Mesendoderm (in vitro differentiated cells): ENCODE measurements around the gene TMCO1.
"Not testable (repeated sequence)": the region's sequence is repeated elsewhere in the genome, so short reads cannot be mapped to it uniquely, and the experiment has no call there.

ENCODE experiments used
- DNase-seq: peaks from one replicate; pipeline ENCODE4 v3.0.0; 2013
- H2AK5ac ChIP-seq: 2 replicates; pipeline ENCODE4 v1.6.1; 2013; ENCODE audit warnings: low read length, inconsistent platforms
- H2BK120ac ChIP-seq: 2 replicates; pipeline ENCODE4 v1.6.1; 2013; ENCODE audit warnings: low read depth, mild to moderate bottlenecking, low read length, moderate library complexity, mixed read lengths
- H2BK15ac ChIP-seq: replicated peaks from 2 replicates; pipeline ENCODE4 v1.6.1; 2013; ENCODE audit warnings: low read depth, mild to moderate bottlenecking, moderate library complexity
- H2BK5ac ChIP-seq: 2 replicates; pipeline ENCODE4 v1.6.1; 2013; ENCODE audit warnings: low read length, inconsistent platforms
- H3K18ac ChIP-seq: 2 replicates; pipeline ENCODE4 v1.6.1; 2013; ENCODE audit warnings: mild to moderate bottlenecking, low read length, mixed read lengths
- H3K23ac ChIP-seq: one replicate; pipeline ENCODE4 v1.6.1; 2013; ENCODE audit warnings: low read length
- H3K27ac ChIP-seq: 2 replicates; pipeline ENCODE4 v1.5.1; 2013; ENCODE audit warnings: low read depth, mild to moderate bottlenecking, inconsistent platforms, low read length, moderate library complexity
- H3K27me3 ChIP-seq: 2 replicates; pipeline ENCODE4 v1.6.1; 2013; ENCODE audit warnings: low read length, control low read depth, mild to moderate bottlenecking, inconsistent platforms; ENCODE audit not compliant: insufficient read depth, poor library complexity
- H3K36me3 ChIP-seq: 2 replicates; pipeline ENCODE4 v1.6.1; 2013; ENCODE audit warnings: low read length, inconsistent platforms; ENCODE audit not compliant: control insufficient read depth, insufficient read depth
- H3K4ac ChIP-seq: one replicate; pipeline ENCODE4 v1.6.1; 2013; ENCODE audit warnings: low read depth, mild to moderate bottlenecking, low read length, moderate library complexity
- H3K4me1 ChIP-seq: 2 replicates; pipeline ENCODE4 v1.6.1; 2013; ENCODE audit warnings: low read depth, low read length, inconsistent platforms; ENCODE audit not compliant: control insufficient read depth
- H3K4me2 ChIP-seq: 2 replicates; pipeline ENCODE4 v1.6.1; 2013; ENCODE audit warnings: low read length
- H3K4me3 ChIP-seq: 2 replicates; pipeline ENCODE4 v1.5.1; 2013; ENCODE audit warnings: mild to moderate bottlenecking, low read length
- H3K56ac ChIP-seq: one replicate; pipeline ENCODE4 v1.6.1; 2013; ENCODE audit warnings: low read length
- H3K79me1 ChIP-seq: 2 replicates; pipeline ENCODE4 v1.6.1; 2013; ENCODE audit warnings: low read length, inconsistent platforms
- H3K79me2 ChIP-seq: 2 replicates; pipeline ENCODE4 v1.6.1; 2013; ENCODE audit warnings: mild to moderate bottlenecking, low read length; ENCODE audit not compliant: control insufficient read depth, insufficient read depth
- H3K9ac ChIP-seq: 2 replicates; pipeline ENCODE4 v1.6.1; 2013; ENCODE audit warnings: low read length, inconsistent platforms
- H4K5ac ChIP-seq: one replicate; pipeline ENCODE4 v1.6.1; 2013; ENCODE audit warnings: low read length
- H4K8ac ChIP-seq: one replicate; pipeline ENCODE4 v1.6.1; 2013; ENCODE audit warnings: low read depth, mild to moderate bottlenecking, control low read depth, low read length, moderate library complexity
- WGBS: extraction: QIAGEN DNeasy Blood & Tissue Kit; methylation state at CpG from one replicate; pipeline ENCODE4 v1.1.7; 2013; ENCODE audit warnings: low lambda C conversion rate, missing lambda C conversion rate; ENCODE audit not compliant: insufficient coverage; ENCODE audit errors: extremely low coverage; 5-methylcytosine and 5-hydroxymethylcytosine counted together

TMCO1 gene

DNA sequence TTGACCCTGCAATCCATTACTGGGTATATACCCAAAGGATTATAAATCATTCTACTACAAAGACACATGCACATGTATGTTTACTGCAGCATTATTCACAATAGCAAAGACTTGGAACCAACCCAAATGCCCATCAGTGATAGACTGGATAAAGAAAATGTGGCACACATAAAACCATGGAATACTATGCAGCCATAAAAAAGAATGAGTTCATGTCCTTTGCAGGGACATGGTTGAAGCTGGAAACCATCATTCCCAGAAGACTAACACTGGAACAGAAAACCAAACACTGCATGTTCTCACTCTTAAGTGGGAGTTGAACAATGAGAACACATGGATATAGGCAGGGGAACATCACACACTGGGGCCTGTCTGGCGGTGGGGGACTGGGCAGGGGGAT, 35.8 kb upstream of the TMCO1 start:
- not testable (repeated sequence) for H3K56ac ChIP-seq, H3K4me1 ChIP-seq, H3K27me3 ChIP-seq, H3K36me3 ChIP-seq, H2BK5ac ChIP-seq, H3K4me3 ChIP-seq, H4K5ac ChIP-seq, H2BK15ac ChIP-seq, H2AK5ac ChIP-seq, H3K27ac ChIP-seq, H3K79me2 ChIP-seq, H3K9ac ChIP-seq, H3K23ac ChIP-seq, H3K4ac ChIP-seq, DNase-seq, H3K4me2 ChIP-seq, H3K79me1 ChIP-seq, H3K18ac ChIP-seq, H2BK120ac ChIP-seq, H4K8ac ChIP-seq
- WGBS, result no CpG with 5 or more reads among the region's 1 CpG

- H3K27ac ChIP-seq, result no peak overlapping the region
- no peak overlapping the region for H4K8ac ChIP-seq
- no peak overlapping the region for H3K4me3 ChIP-seq
- no peak overlapping the region for H3K56ac ChIP-seq
- H2BK15ac ChIP-seq, result no peak overlapping the region
- no peak overlapping the region for H2BK5ac ChIP-seq
- no peak overlapping the region for H2AK5ac ChIP-seq
- H3K18ac ChIP-seq, result no peak overlapping the region
- no peak overlapping the region for H2BK120ac ChIP-seq
- no peaks in the 10 kb centered on the region for H3K36me3 ChIP-seq
- no peak for DNase-seq
- no peak overlapping the region for H3K9ac ChIP-seq
- H3K4me1 ChIP-seq, result no peaks in the 10 kb centered on the region
- no peak overlapping the region for H3K23ac ChIP-seq
- no peaks in the 10 kb centered on the region for H3K79me2 ChIP-seq
- H3K27me3 ChIP-seq, result no peaks in the 10 kb centered on the region
- no peak overlapping the region for H4K5ac ChIP-seq
- no peak overlapping the region for H3K4me2 ChIP-seq
- no peak overlapping the region for H3K4ac ChIP-seq
- no peaks in the 10 kb centered on the region for H3K79me1 ChIP-seq
These were observed 30.7 kb upstream of the TMCO1 start for GRCh38 chr1:165799387-165799786.

GRCh38 chr1:165795894-165796293, 27.2 kb upstream of the TMCO1 start:
- Histone ChIP-seq H2AK5ac (no peak overlapping the region), H3K4me3 (no peak overlapping the region), H2BK15ac (no peak overlapping the region), H4K8ac (no peak overlapping the region), H3K9ac (no peak overlapping the region), H3K79me1 (no peaks in the 10 kb centered on the region), H3K4ac (no peak overlapping the region), H3K4me1 (no peaks in the 10 kb centered on the region), H3K79me2 (no peaks in the 10 kb centered on the region), H4K5ac (no peak overlapping the region), H2BK120ac (no peak overlapping the region), H3K23ac (no peak overlapping the region), H3K4me2 (no peak overlapping the region), H3K27me3 (no peaks in the 10 kb centered on the region), H2BK5ac (no peak overlapping the region), H3K56ac (no peak overlapping the region), H3K27ac (no peak overlapping the region), H3K36me3 (no peaks in the 10 kb centered on the region), H3K18ac (peak overlapping the region; percentile 51)
- WGBS, result no CpG with 5 or more reads among the region's 2 CpGs
- DNase-seq, result peak; percentile 76

DNA sequence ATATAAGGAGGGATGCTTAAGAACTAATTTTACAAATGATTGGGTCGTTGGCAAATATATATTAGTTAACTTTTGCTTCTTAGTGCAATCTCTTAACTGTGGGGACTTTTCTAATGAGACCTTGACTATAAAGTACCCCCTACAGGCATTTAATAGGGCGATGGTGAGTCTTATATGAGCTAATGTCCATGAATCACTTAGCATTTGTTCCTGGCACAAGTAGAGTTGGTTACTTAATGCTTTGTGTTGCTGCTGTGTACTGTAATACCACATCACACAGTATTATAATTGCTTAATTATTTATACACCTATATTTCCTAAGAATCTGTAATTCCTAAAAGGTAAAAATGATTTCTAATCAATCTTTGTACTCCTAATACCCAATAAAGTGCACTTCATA, 25.3 kb upstream of the TMCO1 start:
- Histone ChIP-seq H3K27ac (no peak overlapping the region), H4K8ac (no peak overlapping the region), H3K4me2 (no peak overlapping the region), H2BK120ac (no peak overlapping the region), H2AK5ac (no peak overlapping the region), H3K27me3 (no peaks in the 10 kb centered on the region), H3K4me3 (no peak overlapping the region), H3K79me2 (no peaks in the 10 kb centered on the region), H3K9ac (no peak overlapping the region), H3K23ac (no peak overlapping the region), H3K79me1 (no peaks in the 10 kb centered on the region), H3K18ac (no peak overlapping the region), H3K4ac (no peak overlapping the region), H3K4me1 (no peaks in the 10 kb centered on the region), H3K56ac (no peak overlapping the region), H2BK15ac (no peak overlapping the region), H2BK5ac (no peak overlapping the region), H4K5ac (no peak overlapping the region), H3K36me3 (no peaks in the 10 kb centered on the region)
- WGBS, result no CpG with 5 or more reads among the region's 2 CpGs
- no peak for DNase-seq

DNA sequence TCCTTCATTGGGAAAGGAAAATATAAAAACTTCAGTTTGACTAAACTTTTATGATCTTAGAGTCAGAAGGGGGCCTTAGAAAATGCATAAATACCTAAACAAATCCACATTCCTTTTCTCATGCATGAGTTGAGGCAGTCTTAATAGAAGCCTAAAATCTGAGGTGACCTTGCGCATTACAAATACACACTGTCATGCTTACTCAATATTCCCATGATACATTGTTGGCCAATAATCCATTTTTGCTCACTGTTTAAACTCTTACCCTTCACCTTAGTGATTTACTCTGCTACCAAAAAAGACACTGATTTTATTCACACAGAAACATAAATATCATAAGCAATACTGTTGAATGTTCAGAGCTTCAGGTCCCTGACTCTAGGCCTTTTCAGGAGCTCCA, 19.1 kb upstream of the TMCO1 start:
- Histone ChIP-seq H2BK15ac (no peak overlapping the region), H2AK5ac (no peak overlapping the region), H3K79me1 (no peaks in the 10 kb centered on the region), H3K4ac (no peak overlapping the region), H3K23ac (no peak overlapping the region), H4K8ac (no peak overlapping the region), H3K56ac (no peak overlapping the region), H3K27me3 (no peaks in the 10 kb centered on the region), H3K27ac (no peak overlapping the region), H3K18ac (no peak overlapping the region), H3K4me3 (no peak overlapping the region), H3K9ac (no peak overlapping the region), H2BK120ac (no peak overlapping the region), H3K79me2 (no peaks in the 10 kb centered on the region), H4K5ac (no peak overlapping the region), H2BK5ac (no peak overlapping the region), H3K36me3 (no peaks in the 10 kb centered on the region), H3K4me2 (no peak overlapping the region), H3K4me1 (no peaks in the 10 kb centered on the region)
- no CpG with 5 or more reads among the region's 1 CpG for WGBS
- DNase-seq, result no peak

GRCh38 chr1:165783519-165783918, 14.9 kb upstream of the TMCO1 start:
- not testable (repeated sequence) for H3K4me2 ChIP-seq, H3K56ac ChIP-seq, H3K4me3 ChIP-seq, H3K23ac ChIP-seq, H3K79me2 ChIP-seq, H4K5ac ChIP-seq, H3K27ac ChIP-seq, H3K36me3 ChIP-seq, H2BK15ac ChIP-seq, H3K27me3 ChIP-seq, H2BK120ac ChIP-seq, H3K18ac ChIP-seq, H2BK5ac ChIP-seq, H3K9ac ChIP-seq, H2AK5ac ChIP-seq, H3K79me1 ChIP-seq, H4K8ac ChIP-seq, H3K4me1 ChIP-seq, H3K4ac ChIP-seq, DNase-seq
- WGBS, result no CpG with 5 or more reads among the region's 11 CpGs
